GM12892 (cell line): Measurements from ENCODE around the gene RNASE4.

Experiments used
- POLR2A ChIP-seq: IDR thresholded peaks from 2 replicates; pipeline ENCODE4 v1.6.1; 2011; ENCODE audit warnings: low read depth, low read length, control low read depth
- POLR2AphosphoS5 ChIP-seq: IDR thresholded peaks from 2 replicates; pipeline ENCODE4 v1.6.1; 2011; ENCODE audit warnings: low read depth, low read length, control low read depth

DNA sequence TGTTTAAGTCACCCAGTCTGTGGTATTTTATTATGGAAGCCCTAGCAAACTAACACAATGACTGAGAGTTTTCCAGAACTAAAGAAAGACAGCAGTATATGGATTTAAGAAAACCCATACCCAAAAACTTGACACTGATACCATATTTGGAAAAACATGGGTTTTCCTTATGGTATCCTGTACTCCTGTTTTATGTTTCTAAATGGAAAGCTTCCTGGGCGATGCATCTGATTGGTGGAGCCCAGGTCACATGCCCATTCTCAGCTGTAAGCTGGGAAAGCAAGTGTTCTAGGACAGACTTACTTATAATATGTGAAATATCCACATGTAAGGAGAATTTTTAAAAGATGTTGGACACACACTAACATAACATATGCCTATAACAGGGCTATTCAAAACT, 4.5 kb upstream of the RNASE4 start:
- no peak for TF ChIP-seq POLR2A
- TF ChIP-seq POLR2AphosphoS5, result no peak
